Putamen (tissue), 1 donor: ENCODE results near the gene LETM1.

ENCODE experiments used
- DNase-seq: peaks from one replicate; pipeline ENCODE4 v3.0.0-alpha.2; 2016; ENCODE audit warnings: low spot score

Gene LETM1

DNA sequence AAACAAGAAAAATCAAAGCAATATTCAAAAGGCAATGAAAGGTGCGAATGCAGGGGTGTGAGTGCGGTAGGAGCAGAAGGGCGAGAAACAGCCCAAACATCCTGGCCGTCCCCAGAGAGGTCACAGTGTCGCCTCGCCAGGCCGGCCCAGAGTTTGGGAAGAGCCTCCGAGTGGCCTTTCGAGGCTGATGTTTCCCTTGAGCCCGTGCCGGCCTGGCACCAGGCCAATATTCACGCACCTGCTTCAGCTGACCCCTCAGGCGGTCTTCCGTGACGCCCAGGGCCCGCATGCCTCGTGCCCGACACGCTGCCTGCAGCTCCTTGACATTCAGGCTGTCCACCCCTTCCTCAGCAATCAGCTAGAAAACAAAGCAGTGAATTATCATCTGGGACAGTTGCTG lies 30.6 kb downstream of the LETM1 start:
- no peak for DNase-seq

DNA sequence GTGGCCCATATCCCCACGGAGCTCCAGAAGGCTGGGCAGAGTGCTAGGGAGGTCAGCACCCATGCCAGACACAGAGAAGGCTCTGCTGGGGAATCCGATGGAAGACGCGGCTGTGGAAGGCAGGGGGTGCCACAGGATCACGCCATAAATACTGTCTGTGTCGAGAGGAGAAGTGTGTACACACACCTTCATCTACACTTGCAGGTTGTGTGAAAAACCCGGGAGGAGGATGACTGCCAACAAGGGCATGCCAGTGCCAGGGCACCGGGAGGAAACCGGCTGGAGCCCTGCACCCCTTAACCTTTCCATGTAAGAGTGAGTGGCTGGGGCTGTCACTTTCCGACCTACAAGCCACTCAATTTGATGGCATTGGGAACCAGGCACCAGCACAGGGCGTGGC lies 31.2 kb downstream of the LETM1 start:
- no peak for DNase-seq

- DNase-seq, result no peak
Measured at GRCh38 chr4:1823545-1823932, 32.4 kb downstream of the LETM1 start.

- DNase-seq, result no peak
Measured at GRCh38 chr4:1822568-1823544, 33.1 kb downstream of the LETM1 start.

DNA sequence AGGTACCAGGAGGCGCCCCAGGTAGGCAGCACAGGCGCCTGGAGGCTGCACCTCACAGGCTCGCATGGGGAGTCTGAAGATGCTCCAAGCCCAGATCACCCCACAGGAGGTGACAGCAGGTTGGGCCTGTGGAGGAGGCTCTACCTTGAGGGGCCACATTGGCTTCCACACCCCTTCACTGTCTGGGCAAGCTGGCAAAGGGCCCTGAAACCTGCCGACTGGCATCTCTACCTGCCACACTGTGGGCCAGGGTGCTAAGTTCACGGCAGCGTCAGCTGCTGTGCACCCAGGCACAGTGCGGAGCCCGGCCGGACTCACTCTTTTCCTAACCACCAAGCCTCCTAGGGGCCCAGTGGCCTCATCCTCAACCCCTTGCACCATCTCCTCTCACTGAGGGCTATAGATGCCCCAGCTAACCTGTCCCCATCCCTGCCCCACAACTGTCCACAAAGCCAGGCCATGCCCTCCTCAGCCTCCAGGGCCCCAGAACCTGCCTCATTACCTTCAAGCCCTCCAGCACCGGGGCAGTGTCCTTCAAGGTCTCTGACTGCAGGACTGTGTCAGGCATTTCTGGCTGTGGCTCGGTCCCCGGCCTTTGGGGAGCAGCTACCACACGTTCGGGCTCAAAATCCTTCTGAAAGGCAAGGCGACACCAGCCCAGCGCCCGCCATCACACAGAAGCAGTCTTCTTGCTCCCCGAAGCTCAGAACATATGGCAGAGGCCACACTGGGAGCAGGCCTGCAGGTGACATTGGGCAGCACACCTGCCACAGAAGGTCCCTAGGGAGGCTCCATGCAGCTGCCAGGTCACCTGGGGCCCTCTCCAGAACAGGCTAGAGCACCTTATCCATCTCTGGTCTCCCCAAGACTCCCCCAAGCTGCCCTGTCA lies 34.0 kb downstream of the LETM1 start:
- no peak for DNase-seq

DNA sequence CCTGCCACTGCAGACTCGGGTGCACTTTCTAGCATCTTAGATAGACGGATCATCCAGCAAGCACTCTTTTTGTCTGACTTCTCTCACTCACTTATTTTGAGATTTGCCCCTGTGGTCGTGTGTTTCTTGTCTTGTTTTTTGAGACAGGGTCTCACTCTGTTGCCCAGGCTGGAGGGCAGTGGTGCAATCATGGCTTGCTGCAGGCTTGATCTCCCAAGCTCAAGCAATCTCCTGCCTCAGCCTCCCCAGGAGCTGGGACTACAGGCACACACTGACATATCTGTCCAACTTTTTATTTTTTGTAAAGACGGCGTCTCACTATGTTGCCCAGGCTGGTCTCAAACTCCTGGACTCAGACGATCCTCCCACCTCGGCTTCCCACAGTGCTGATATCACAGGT lies 36.1 kb downstream of the LETM1 start:
- DNase-seq, result no peak

DNA sequence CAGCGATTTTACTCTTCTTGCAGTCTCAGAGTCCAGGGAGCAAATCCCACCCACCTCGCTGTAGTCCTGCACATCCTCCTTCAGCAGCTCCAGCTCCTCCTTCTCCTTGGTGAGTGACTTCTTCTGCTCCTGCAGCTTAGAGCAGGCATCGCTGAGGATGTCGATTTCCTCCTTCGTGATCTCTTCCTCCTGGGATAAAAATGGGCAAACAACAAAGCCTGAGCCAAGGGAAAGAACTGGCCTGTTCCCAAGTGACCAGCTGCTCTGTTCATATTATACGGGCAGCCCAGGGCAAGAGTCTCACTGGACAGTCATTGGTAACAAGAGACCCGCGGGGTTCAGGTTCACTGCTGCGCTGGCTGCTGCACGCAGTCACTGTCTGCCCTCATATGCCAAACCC lies 36.7 kb downstream of the LETM1 start:
- no peak for DNase-seq

DNA sequence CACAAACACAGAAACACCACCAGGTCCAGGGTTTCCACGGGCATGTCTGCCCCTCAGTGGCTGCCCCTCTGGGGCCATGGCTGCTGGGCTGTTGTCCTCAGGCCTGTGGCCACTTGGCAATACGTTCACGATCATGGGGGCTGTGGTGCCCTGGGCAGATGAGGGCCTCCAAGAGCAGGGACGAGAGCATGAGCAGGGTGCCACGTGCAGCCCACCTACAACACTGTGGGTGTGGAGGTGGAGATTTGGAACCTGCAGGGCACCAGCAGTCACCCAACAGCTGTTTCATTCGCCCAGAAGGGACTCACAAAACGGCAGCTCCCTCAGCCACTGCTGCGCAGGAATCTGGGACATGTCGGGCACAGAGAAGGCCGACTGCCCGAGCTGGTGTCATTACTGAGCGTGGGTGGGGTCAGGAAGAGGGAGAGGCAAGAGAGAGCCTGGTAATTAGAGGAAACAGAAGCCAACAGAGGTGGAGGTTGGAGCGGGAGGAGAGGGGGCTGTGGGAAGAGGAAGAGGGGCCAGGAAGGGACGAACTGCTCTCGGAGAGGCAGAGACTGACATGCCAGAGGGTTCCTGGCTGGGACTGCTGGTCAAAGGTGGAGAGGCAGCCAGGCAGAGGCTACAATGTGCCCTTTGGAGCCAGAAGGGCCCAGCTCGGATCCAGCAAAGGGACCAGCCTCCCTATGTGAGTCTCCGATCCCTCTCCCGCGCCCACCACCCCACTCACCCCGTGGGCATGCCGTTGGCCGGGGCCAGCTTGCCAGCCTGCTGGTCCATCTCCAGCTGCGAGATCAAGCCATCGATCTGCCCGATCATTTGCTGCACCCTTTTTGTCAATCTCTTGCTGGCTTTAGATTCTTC lies 39.7 kb downstream of the LETM1 start:
- DNase-seq, result no peak

DNA sequence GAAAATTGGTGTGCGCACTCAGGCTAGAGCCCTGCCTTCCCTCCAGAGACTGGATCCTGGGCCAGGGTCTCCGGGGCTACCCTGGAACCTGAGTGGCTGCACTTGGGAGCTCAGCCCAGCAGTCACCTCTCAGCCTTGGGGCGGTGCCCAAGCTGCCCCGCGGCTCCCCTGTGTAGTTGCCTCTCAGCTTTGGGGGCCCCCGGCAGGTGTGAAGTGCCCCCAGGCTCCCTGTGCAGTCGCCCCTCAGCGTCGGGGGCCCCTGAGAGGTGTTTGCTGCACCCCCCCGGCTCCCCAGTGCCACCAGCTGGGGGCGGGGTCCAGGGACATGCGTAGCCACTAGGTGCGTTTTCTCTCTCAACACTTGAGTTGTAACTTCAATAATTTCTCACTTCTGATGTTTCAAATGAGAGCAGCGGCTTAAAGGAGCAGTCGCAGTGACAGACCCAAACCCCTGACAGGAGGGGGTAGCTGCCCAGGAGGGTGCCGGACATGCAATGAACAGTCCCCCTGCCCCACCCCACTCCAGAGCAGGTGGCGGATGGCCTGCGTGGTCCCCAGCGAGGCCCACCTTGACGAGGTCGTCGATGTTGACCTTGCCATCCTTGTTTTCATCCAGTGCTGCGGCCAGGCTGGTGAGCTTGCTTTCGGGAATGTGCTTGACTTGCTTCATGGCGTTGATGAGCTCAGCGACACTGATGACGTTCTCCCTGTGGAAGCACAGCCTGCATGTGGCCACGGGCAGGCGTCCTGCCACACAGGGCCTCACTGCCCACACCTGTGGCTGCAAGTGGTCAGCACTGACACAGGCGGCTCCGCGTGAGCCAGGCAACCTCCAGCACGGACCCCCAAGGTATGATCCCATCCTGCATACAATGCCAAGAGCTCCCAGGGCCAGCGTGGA lies 40.6 kb downstream of the LETM1 start:
- no peak for DNase-seq

- DNase-seq, result no peak
Measured at GRCh38 chr4:1814453-1814852, 41.5 kb downstream of the LETM1 start.

GRCh38 chr4:1813915-1814314 lies 42.0 kb downstream of the LETM1 start:
- DNase-seq, result no peak

DNA sequence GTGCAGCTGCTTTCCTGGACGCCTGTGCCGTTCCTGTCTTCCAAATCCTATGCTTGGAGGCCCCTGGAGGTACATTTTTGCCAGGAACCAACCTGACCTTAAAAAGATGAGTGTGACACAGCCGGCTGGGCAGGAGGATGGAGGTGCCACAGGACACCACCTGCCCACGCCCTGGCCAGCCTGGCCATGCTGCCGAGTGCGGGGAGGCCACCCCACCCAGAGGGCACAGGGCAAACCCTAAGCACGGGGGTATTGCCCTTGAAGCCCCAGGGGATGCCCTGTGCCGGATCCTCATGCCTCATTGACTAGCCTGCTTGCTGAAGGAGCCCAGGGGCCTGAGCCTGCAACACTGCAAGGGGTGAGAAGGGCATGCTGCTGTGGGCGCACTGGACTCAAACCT lies 42.7 kb downstream of the LETM1 start:
- DNase-seq, result no peak

GRCh38 chr4:1812720-1813119 lies 43.2 kb downstream of the LETM1 start:
- no peak for DNase-seq

GRCh38 chr4:1810765-1811164 lies 45.2 kb downstream of the LETM1 start:
- DNase-seq, result no peak

GRCh38 chr4:1809754-1810502 lies 46.0 kb downstream of the LETM1 start:
- peak; percentile 69 for DNase-seq

DNA sequence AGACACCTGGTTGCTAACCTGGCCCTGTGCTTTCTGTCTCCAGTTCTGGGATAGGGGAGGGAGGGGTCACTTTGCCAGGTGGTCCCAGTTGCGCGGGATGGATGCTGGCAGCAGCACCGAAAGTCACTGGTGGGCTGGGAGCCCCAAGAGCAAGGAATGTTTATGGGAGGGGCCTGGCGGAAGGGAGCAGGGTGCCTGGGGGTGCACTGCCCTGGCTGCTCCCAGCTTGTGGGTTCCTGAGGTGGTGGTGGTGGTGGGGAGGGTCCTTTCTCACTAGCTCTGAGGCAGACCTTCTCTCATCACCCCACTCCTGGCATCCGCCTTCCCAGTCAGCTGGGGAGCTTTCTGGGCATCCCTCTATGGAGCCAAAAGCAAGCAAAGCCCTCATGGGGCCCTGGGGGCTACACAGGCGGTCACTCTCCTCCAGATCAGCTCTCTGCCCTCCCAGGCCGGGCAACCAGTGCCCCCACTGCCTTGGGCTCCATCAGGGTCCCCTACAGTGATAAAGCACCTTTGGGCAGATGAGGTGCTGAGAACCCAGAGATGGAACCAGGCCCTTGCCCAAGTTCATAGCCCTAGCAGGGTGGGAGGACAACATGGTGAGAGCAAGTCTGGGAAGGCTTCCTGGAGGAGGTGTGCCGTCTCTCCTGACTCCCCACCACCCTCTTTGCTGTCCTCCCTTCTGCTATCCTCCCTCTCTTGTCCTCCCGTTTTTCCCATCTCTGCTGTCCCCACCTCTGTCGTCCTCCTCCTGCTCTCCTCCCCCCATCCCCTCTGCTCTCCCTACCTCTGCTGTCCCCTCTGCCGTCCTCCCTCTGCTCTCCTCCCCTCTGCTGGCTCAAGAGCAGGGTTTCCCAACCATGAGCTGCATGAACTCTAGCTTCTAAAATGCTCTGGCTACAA lies 46.9 kb downstream of the LETM1 start:
- DNase-seq, result no peak

- no peak for DNase-seq
Measured at GRCh38 chr4:1808396-1808795, 47.6 kb downstream of the LETM1 start.

- no peak for DNase-seq
Measured at GRCh38 chr4:1807332-1807777, 48.6 kb downstream of the LETM1 start.
